GM10248 (cell line): ENCODE data around the gene S100PBP.

ENCODE experiments used
- CTCF ChIA-PET: fragments of 300-600 bp; sonication (Branson Sonifier 250); formaldehyde crosslinking; extraction: SDS; loops from one replicate; lab custom pipeline; 2021; ENCODE audit warnings: antibody characterized with exemption; lab: Yijun Ruan, JAX
- POLR2A ChIA-PET: fragments of 350-650 bp; sonication (Branson Sonifier 250); formaldehyde crosslinking; extraction: SDS; loops from one replicate; lab custom pipeline; 2020; ENCODE audit warnings: antibody characterized with exemption; lab: Yijun Ruan, JAX
- DNase-seq: peaks from one replicate; pipeline ENCODE4 v3.0.0; 2012; ENCODE audit errors: extremely low spot score
- CTCF ChIP-seq: IDR thresholded peaks from 2 replicates; pipeline ENCODE4 v1.5.1; 2012; ENCODE audit warnings: mild to moderate bottlenecking, low read depth; ENCODE audit errors: extremely low read depth, missing control alignments, control extremely low read depth

Gene S100PBP

GRCh38 chr1:32865639-32866405, 48.4 kb downstream of the S100PBP start:
- POLR2A ChIA-PET, result no interaction called here
- CTCF ChIA-PET, result interaction anchor here (0.8 to 2.8 kb wide), 2 partner anchors 10 to 221 kb away, joined by 3 to 19 read pairs; no protein-coding TSS in a partner anchor
- TF ChIP-seq CTCF, result no peak
- DNase-seq, result no peak

GRCh38 chr1:32867151-32867550, 49.7 kb downstream of the S100PBP start:
- DNase-seq, result no peak
- no peak for TF ChIP-seq CTCF
- ChIA-PET CTCF (interaction anchor here (0.9 to 2.8 kb wide), 3 partner anchors 9 to 347 kb away, joined by 3 to 19 read pairs (median 8); no protein-coding TSS in a partner anchor), POLR2A (interaction anchor here (0.5 kb wide), 1 partner anchor 58 kb away, joined by 5 read pairs; no protein-coding TSS in a partner anchor)

- no peak for DNase-seq
- POLR2A ChIA-PET, result interaction anchor here (0.5 kb wide), 1 partner anchor 58 kb away, joined by 5 read pairs; no protein-coding TSS in a partner anchor
- CTCF ChIA-PET, result interaction anchor here (0.9 to 2.8 kb wide), 3 partner anchors 8 to 348 kb away, joined by 3 to 19 read pairs (median 8); no protein-coding TSS in a partner anchor
- TF ChIP-seq CTCF, result no peak
These were observed 50.2 kb downstream of the S100PBP start for GRCh38 chr1:32867671-32868070.

- no peak for DNase-seq
- CTCF ChIA-PET, result interaction anchor here (1.2 kb wide), 1 partner anchor 218 kb away, joined by 3 read pairs; no protein-coding TSS in a partner anchor
- TF ChIP-seq CTCF, result no peak
- POLR2A ChIA-PET, result no interaction called here
These were observed 50.6 kb downstream of the S100PBP start for GRCh38 chr1:32868085-32868484.

GRCh38 chr1:32868806-32869455, 51.5 kb downstream of the S100PBP start:
- ChIA-PET POLR2A (no interaction called here), CTCF (interaction anchor here (1.2 kb wide), 1 partner anchor 218 kb away, joined by 3 read pairs; no protein-coding TSS in a partner anchor)
- no peak for DNase-seq
- no peak for TF ChIP-seq CTCF

GRCh38 chr1:32869923-32870614, 52.6 kb downstream of the S100PBP start:
- CTCF ChIA-PET, result interaction anchor here (1.0 kb wide), 1 partner anchor 47 kb away, joined by 3 read pairs; no protein-coding TSS in a partner anchor
- POLR2A ChIA-PET, result no interaction called here
- DNase-seq, result no peak
- TF ChIP-seq CTCF, result no peak
